ENCODE data around the gene MTOR.

Gene MTOR

DNA sequence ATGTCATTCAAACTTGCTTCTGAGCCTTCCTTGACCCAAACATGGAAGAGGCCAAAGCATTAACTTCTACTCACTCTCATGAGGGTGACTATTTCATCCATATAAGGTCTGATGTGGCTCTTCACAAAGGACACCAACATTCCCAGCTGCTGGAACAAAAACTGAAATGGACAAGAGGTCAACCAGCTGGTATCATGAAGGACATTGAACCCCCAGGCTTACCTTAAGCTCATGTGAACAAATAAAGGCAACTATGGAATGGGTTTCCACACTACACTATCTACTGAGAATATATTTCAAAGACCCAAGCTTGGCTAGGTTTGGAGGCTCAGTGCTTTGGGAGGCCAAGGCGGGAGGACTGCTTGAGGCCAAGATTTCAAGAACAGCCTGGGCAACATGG is 46.3 kb downstream of the MTOR start:
- TF ChIP-seq, protein P1, sequence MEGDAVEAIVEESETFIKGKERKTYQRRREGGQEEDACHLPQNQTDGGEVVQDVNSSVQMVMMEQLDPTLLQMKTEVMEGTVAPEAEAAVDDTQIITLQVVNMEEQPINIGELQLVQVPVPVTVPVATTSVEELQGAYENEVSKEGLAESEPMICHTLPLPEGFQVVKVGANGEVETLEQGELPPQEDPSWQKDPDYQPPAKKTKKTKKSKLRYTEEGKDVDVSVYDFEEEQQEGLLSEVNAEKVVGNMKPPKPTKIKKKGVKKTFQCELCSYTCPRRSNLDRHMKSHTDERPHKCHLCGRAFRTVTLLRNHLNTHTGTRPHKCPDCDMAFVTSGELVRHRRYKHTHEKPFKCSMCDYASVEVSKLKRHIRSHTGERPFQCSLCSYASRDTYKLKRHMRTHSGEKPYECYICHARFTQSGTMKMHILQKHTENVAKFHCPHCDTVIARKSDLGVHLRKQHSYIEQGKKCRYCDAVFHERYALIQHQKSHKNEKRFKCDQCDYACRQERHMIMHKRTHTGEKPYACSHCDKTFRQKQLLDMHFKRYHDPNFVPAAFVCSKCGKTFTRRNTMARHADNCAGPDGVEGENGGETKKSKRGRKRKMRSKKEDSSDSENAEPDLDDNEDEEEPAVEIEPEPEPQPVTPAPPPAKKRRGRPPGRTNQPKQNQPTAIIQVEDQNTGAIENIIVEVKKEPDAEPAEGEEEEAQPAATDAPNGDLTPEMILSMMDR (IDR thresholded peaks at IDR 0.05; ENCODE audit: borderline replicate concordance, control extremely low read depth, extremely low read depth, insufficient read depth, missing control alignments): no peak
- DNase-seq (ENCODE audit: low spot score): no peak
- in situ Hi-C loops (cut with MboI; ENCODE audit: low sequenced_read_pairs, unreplicated experiment): no loop called here

DNA sequence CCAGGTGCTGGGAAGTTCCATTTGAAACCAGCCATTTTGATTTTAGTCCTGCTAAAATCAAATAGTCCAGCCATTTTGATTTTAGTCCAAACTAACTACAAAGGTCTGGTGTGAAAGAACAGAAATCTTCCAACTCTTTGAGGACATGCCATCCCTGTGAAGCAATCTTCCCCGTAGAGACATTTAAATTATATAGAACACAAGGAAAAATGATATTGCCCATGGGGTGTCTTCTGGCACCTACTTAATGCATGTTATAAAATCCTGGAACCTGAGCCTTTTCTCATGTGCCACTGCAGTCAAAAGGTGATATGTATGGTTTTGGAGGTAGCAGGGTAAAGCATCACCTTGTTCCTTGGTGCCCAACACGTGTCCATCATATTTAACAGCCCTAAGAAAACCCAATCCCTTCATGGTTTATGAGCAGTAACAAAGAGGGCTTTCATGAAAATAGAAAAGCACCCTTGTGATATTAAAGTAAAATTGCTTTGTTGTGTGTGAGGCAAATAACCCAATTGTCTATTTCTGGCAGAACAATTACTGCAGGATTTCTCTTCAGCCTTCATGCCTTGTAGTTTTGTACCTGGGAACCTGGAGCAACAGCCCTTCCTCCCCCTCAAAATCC is 46.9 kb downstream of the MTOR start:
- in situ Hi-C loops (cut with MboI; ENCODE audit: low sequenced_read_pairs, unreplicated experiment): no loop called here
- no peak for DNase-seq (ENCODE audit: low spot score)
- TF ChIP-seq, protein P1 (IDR thresholded peaks at IDR 0.05; ENCODE audit: borderline replicate concordance, control extremely low read depth, extremely low read depth, insufficient read depth, missing control alignments): no peak

DNA sequence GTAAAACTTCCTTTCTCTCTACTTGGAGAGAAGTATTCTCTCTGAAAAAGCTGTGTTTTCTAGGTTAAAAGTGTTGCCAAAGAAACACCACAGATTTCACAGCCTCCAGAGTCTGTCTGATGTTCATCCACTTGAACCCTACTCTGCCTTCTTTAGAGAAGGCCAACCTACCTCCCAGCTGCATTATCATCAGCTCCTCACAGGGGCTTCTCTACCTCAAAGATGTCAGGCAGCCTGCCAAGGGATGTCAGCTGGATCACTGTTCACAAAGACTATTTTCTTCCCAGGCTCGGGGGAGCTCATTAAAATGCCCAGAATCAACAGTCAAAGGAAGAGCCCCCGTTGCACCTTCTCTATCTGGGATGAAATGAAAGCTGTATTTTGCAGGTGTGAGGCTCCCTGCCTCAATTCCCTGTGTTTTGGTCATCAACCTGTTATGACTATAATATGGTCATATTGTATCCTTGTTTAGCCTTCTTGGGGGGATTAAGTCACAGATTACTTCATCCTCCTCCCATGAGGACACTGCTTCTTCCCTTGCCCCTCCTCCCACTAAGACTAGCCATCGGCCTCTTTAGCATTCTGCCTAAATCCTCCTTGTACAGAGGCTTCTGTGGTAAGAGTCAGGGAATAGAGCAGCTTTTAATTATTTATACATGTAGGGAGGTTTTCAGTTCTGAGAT is 47.5 kb downstream of the MTOR start:
- in situ Hi-C loops (cut with MboI; ENCODE audit: low sequenced_read_pairs, unreplicated experiment): no loop called here
- no peak for DNase-seq (ENCODE audit: low spot score)
- TF ChIP-seq, protein P1 (IDR thresholded peaks at IDR 0.05; ENCODE audit: borderline replicate concordance, control extremely low read depth, extremely low read depth, insufficient read depth, missing control alignments): no peak

DNA sequence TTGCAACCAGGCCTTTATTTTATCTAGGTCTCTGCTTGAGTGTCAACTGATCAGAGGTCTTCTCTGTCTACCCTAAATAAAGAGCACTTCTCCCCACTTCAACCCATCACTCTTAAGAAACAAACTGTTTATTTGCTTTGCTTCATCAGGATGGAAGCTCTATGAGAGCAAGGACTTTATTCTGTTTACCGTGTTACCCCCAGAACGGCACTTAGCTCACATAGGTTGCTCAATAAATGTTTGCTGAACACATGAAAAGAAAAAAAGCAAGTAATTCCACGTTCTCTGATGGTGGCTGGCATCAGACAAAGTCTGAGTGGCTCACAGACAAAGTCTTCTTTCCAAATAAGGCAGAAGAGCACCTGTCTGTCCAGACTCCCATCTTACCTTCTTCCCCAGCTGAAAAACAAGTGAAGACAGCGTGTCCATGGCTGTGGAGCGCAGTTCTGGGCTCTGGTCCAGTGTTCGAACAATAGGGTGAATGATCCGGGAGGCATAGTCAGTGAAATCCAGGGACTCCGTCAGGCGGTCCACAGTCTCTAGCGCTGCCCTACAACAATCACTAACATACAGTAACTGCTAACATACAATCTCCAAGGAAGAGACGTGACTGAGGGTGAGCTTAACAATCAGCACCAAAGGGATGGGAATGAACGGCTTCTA is 50.3 kb downstream of the MTOR start:
- DNase-seq (ENCODE audit: low spot score): no peak
- in situ Hi-C loops (cut with MboI; ENCODE audit: low sequenced_read_pairs, unreplicated experiment): no loop called here
- TF ChIP-seq, protein P1 (IDR thresholded peaks at IDR 0.05; ENCODE audit: borderline replicate concordance, control extremely low read depth, extremely low read depth, insufficient read depth, missing control alignments): no peak

GRCh38 chr1:11211461-11211860 is 50.9 kb downstream of the MTOR start:
- no peak for DNase-seq (ENCODE audit: low spot score)
- TF ChIP-seq, protein P1 (IDR thresholded peaks at IDR 0.05; ENCODE audit: borderline replicate concordance, control extremely low read depth, extremely low read depth, insufficient read depth, missing control alignments): no peak
- in situ Hi-C loops (cut with MboI; ENCODE audit: low sequenced_read_pairs, unreplicated experiment): no loop called here

DNA sequence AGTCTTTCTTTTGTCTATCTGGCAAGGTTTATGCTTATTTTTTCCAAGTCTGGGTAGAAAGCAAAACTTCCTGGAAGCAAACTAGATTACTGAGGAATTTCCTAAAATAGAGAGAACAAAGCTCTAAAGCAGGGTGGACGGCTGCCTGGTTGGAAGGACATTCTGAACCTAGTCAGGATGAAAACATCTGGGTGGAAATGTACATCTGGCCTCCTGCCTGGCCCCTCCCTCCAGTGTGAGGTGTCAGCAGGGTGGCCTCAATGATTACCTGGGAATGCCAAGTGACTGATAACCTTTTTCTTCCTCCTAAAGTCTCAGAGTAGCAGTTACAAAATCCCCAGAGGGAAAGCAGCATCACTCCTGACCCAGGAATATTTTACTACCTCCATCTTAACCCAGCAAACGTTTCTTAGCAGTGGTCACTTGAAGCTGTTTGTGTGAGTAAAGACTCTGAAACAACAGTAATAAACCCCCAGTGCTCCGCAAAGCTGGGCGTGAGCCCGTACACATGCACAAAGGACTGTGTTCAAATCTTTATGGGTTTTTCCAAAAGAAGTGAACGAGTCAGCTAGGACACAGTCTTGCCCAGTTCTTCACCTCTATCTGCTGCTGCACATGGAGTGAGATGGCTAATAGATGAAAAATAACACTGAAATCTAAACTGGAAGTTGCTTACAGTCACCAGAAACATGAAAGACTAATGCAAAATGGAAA is 54.3 kb downstream of the MTOR start:
- DNase-seq (ENCODE audit: low spot score): no peak
- in situ Hi-C loops (cut with MboI; ENCODE audit: low sequenced_read_pairs, unreplicated experiment): no loop called here
- TF ChIP-seq, protein P1 (IDR thresholded peaks at IDR 0.05; ENCODE audit: borderline replicate concordance, control extremely low read depth, extremely low read depth, insufficient read depth, missing control alignments): no peak

All from GM13976 (cell line).